GM21619 (cell line): ENCODE measurements around the gene TMEM51.
"Not testable (repeated sequence)": the region's sequence is repeated elsewhere in the genome, so short reads cannot be mapped to it uniquely, and the experiment has no call there.

Experiments
- ATAC-seq: cut with Tn5 transposase; IDR thresholded peaks from one replicate; pipeline ENCODE4 v1.9.1; 2021; ENCODE audit not compliant: unreplicated experiment

The TMEM51 gene

DNA sequence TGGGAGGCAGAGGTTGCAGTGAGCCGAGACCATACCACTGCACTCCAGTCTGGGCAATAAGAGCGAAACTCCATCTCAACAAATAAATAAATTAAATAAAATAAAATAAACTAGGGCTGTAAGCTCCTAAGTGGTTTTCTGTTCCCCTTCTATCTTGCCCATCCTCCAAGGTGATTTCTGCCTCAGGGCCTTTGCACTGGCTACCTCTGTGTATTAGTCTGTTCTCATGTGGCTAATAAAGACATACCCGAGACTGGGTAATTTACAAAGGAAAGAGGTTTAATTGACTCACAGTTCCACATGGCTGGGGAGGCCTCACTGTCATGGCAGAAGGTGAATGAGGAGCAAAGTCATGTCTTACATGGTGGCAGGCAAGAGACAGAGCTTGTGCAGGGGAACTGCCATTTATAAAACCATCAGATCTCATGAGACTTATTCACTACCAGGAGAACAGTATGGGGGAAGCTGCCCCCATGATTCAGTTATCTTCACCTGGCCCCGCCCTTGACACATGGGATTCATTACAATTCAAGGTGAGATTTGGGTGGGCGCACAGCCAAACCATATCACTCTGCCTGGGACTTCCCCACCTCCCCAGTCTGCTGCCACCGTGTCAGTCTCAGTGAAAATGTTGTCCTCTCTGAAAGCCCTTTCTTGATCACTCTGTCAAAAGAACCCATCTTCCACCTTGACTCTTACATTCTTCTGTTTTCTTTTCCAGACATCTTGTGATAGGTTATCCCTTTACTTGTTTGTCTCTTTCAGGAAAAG, 22.0 kb downstream of the TMEM51 start:
- not testable (repeated sequence) for ATAC-seq

DNA sequence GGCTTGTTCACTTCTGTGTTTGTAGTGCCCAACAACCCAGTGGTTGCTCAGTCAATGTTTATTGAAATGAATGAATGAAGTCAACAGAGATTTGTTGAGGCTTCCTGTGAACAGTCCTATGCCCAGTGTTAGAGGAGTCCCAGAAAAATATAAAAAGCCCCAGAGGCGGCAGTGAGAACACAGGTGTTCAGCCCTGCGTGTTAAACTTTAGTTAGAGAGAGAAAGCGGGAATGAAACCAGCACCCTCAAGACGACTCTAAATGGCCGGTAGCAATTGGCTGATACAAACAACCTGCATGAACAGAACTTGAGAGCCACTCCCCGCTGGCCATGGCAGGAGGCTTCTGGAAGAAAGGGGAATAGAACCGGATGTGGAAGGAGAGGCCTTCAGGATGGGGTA, 22.6 kb downstream of the TMEM51 start:
- ATAC-seq = no peak

DNA sequence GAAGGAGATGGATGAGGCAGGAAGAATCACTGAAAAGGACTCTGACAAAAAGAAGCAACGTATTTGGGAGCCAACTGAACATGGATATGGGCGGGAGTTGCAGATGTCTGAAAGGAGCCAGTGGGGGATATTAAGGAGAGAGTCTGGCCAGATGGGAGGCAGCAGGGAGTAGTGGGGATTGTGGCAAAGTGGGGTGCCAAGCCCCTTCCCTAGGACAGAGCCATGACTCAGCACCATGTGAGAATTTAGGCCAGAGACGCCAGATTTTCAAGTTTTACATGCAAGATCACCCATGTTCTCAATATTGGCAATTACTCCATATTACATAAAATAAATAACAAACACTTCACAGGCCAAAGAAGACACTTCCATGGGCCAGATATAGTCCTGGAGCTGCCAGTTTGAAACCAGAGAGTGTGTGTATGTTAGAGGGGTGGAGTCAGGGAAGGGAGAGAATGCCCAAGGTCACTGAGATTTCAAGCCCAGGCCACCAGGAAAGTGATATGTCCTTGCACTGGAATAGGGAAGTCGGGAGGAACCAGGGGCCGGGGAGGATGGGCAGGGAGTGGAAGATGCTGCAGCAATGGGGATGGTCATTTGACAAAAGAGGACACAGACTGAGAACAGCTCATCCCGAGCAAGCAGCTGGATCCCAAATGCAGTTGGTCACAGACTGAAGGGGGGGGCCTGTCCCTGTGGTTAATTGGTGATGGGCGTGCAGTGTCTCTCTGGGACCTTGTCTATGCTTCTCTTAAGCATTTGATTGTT, 23.5 kb downstream of the TMEM51 start:
- no peak for ATAC-seq

DNA sequence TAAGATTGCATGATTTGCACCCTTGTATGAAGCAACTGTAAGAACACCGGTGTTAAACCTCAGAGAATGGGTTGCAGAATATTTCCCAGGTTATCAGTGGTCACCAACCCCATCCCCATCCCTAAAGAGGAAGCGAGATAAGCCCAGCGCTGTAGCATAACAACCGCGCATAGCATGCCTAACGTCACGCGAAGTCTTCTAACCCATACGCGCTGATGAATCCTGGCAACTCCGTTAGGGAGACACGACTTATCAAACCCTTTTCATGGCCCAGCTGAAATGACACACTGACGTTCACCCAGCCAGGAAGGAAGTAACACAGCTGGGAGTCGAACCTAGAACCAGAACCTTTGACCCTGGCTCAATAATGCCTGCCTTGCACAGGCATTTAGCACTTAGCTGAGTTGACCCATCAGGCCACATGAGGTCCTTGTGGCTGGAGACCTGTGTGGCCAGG, 24.2 kb downstream of the TMEM51 start:
- no peak for ATAC-seq

DNA sequence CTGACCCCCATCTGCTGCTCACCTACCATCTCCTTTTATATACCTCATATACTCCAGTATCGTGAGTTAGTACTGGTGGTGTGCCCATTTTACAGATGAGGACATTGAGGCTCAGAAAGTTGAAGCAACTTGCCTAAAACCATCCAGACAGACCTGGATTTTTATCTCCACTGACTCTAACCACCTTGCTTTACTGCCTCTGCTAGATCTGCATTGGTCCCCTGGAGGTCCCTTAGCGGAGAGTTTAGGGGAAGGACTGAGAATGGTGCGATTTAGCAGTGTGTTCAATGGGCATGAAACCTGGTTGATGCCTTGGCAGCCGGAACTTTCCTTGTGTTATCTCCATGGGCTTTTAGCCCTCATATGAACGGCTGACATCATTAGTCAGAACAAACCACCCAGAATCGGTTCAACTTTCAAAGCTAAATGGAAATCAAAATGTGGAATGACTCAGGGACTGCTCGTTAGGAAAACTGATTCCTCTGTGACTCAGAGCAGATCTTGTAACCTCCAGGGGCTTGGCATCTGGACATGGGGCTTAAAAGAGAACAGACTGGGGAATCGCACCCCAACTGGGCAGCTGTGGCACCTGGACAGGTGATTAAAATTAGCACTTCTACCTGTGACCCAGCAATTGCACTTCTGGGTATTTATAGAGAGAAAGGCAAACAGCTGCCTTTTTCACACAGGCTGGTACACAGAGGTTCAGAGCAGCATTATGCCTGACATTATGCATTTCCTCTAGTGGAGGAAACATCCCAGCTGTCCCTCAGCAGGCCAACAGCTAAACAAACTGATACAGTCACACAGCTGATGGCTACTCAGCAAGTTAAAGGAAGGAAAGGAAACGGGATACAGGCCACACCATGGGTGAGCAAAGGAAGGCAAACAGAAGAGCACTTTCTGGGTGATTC, 25.3 kb downstream of the TMEM51 start:
- ATAC-seq = no peak

DNA sequence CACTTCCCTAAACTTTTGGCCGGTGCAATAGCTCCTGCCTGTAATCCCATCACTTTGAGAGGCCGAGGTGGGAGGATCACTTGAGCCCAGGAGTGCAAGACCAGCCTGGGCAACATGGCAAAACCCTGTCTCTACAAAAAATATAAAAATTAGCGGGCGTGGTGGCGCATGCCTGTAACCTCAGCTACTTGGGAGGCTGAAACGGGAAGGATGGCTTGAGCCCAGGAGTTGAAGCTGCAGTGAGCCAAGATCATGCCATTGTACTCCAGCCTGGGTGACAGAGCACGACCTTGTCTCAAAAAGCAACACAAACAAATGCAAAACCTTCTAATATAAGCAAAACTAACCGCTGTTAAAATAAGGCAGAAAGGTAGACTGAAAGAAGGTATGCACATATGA, 25.9 kb downstream of the TMEM51 start:
- no peak for ATAC-seq

DNA sequence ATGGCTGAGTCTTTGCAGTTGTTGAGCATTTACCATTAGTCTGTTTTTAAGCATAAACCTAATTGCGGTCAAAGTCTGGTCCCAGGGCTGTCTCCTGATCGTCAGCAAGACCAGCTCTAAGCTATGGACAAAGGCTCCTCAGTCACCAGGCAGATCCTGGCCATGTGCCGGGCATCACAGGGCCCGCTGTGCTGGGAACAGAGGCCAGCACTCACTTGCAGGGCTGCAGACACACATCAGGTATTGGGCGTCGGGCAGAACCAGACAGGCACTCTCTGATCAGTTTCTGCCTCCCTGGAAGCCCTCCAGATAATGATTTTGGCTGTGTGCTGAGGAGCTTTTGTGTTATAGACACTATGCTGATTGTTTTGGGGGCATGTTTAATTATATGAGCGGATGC, 26.6 kb downstream of the TMEM51 start:
- no peak for ATAC-seq

DNA sequence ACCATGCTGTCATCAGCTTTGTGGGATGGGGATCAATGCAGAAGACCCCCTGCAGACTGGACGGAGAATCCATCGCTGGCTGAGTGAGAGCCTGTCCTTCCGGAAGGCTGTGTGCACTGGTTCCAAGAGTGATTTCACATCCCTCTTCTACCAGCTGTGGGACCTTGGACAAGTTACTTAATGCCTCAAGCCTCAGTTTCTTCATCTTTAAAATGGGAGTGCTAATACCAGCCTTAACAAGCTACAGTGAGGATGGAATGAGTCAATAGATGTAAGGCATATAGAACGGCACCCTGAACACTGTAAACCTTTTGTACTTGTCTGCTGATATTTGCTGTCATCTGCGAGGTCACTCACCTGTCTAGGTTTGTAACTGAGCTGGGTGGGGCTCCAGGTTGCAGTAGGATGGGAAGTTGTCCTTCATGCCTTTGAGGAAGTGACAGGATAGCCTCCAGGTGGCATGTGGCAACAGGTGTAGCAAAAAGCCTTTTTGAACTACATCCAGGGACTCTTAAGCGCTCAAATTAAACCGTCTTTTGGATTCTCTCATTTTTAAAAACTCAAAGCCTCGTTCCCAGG, 27.5 kb downstream of the TMEM51 start:
- ATAC-seq = no peak

DNA sequence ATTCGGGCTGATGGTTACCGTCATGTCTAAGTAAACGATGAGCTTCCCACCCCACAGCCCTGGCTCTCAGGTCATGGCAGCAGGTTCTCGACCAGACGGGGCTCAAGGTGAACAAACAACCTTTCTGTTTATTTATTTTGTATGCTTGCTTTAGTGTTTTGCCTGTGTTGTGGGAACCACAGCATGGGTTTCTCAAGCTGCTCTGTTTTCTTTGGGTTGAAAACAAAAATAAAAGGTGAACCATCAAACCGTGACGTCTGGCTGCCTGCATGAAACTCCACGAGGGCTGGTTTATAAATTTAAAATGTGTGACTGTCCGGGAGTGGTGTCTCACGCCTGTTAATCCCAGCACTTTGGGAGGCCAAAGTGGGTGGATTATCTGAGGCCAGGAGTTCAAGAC, 28.0 kb downstream of the TMEM51 start:
- no peak for ATAC-seq

DNA sequence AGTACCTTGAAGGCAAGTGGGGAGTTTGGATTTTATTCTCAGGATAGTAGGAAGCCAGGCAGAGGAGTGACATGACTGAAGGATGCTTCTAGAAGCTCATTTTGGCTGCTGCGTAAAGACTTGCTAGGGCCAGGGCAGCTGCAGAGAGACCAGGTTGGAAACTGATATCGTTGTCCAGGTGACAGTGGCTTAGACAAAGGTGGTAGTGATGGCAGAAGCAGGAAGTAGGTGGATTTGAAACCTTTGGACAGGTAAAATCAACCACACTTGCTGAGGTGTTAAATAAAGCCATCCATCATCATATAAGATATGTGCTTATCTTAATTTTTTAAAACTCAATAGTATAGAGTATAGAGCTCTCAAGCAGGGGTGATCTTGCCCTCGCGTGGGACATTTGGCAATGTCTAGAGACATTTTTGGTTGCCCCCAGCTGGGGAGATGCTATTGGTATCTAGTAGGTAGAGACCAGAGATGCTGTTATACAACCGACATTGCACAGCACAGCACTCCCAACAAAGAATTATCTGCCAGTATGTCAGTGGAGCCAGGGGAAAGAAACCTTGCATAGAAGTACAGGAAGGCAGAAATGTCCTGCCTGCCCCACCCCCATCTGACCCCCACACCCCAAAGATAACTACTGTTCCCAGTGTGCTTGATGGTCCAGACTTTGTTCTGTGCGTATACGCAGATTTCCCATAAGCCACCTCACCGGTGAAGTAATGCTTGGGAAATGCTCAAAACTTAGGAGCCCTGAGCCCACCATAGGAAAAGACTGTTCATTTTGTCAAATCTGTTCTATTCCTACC, 31.1 kb downstream of the TMEM51 start:
- ATAC-seq = no peak

DNA sequence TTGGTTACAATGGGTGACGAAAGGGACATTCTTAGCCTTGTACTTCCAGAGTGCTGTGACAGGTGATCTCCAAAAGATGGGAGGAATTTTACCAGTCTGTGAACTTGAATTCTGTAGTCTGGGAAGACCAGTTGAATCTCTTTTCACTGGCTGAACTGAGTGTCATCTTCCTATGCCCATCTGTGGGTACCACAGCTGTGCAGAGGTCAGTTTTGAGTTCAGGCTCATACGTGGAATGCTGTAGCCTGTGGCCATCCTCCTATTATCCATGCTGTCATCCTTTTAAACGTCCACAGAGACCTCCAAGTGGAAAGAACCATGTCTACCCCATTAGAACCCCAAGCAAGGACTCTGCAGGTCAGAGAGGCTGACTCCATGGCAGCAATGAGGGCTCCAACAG, 32.1 kb downstream of the TMEM51 start:
- no peak for ATAC-seq

DNA sequence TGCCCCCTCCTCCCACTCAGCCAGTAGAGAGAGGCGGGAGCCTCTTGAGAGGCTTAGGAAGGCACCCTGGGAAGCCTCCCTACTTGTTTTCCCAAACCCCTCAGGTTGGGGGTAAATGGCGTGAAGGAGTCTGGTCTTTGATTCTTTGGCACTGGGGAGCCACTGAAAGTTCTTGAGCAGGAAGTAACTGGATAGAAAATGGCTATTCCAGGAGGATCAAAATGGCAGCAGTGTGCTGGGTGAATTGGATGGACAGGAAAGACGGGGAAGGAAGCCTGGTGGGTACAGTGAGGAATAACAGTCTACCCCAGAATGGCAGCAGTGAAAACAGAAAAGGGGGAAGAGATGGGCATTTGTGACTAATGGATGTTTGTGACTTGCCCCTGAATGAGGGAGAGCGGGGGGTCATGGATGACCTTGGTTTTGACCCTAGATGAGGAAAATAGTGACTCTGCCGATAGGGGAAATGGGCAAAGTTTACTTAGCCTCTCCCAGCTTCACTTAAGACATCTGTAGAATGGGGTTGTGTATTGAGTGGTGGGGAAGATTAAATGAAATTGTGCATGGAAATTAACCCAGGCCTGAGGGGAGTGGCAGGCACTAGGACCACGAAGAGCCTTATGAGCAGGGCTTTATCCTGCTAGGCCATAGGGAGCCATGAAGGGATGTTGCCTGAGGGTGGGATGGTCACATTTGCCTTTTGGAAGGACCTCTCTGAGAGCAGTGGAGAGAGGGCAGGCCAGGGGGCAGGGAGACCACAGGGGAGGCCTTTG, 32.7 kb downstream of the TMEM51 start:
- no peak for ATAC-seq

DNA sequence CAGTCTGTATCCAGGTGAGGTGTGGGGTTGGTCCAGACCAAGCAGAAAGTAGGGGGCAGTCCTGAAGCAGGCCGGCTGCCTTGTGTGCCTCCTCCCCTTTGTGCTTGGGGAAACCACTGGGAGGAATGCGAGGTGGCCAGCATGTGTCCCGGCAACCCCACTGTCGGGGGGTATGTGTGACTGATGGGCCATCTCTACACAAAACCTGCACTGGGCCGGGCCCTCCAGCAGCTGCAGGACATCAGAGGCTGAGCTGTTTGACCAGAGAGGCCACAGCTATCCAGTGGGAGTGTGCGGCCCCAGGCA, 33.3 kb downstream of the TMEM51 start:
- no peak for ATAC-seq

DNA sequence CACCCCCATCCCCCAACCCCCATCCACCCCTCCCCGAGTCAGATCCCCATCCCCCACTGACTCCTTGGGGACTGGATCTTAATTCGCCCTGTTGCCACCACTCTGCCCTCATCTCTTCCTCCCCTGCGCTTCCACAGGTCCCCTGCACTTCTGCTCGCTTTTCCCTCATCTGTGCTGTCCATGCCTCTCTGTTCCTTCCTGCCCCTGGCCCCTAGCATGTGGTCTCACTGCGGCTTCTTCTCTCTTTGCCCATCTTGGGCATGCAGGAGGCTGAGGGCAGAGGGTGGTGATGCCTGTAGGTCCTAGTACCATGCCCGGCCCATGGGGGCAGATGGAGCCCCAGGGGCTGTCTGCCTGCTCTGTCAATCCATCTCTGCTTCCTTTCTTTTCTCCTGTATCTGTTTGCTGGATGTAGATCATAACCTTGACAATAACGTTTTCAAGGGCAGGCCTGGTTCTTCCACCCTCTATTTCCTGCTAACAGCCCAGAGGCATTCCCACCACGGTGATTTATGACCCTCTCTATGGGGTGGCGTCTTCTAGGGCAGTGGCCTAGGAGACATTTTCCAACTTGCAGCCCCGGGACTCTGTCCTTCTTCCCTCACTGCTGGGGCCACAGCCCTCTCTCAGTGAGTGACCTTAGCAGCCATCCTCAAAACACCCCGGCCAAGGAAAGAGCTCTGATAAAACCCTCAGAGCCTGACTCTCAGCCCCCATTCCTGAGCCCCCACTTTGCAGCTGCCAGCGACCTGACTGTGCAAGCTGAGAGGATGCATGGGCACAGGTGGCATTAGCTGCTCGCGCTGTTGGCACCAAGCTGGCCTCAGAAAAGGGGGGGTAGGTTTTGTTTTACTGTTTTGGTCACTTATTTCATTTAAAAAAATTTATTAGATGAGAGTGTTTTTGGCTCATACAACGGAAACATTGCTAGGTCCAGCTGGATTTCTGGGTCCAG, 33.9 kb downstream of the TMEM51 start:
- no peak for ATAC-seq

DNA sequence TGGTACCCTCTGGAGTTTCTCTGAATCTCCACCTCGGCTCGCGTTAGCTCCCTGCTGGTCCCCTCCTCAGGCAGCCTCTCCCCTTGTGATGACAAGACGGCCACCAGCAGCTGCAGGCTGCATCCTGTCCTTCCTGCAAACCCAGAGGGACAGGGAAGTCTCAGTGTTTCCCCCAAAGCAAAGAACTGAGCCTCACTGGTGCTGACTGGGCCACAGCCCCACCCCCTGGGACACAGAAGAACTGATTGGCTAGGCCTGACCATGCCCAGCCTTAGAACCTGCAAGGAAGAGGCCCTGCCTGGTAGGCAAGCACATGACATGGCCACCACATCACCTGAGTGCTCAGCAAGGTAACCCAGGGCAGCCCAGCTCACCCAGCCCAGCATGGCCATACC, 34.6 kb downstream of the TMEM51 start:
- no peak for ATAC-seq

DNA sequence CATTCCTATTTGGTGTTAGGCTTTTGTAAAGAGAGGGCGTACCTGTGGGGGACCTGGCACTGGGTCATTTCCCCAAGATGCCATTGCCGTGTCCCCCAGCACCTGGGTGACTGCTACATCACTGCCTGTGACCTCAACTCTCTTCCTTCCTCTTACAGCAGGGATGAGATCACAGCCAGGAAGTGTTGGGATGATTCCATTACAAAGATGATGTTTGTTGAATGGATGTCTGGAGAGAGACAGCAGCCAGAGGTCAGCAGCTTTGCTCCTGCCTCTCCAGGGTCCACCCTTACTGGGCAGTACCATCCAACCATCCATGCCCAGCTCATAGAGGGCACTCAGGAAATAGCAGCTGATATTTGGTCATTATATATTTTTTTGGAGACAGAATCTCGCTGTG, 35.1 kb downstream of the TMEM51 start:
- no peak for ATAC-seq

DNA sequence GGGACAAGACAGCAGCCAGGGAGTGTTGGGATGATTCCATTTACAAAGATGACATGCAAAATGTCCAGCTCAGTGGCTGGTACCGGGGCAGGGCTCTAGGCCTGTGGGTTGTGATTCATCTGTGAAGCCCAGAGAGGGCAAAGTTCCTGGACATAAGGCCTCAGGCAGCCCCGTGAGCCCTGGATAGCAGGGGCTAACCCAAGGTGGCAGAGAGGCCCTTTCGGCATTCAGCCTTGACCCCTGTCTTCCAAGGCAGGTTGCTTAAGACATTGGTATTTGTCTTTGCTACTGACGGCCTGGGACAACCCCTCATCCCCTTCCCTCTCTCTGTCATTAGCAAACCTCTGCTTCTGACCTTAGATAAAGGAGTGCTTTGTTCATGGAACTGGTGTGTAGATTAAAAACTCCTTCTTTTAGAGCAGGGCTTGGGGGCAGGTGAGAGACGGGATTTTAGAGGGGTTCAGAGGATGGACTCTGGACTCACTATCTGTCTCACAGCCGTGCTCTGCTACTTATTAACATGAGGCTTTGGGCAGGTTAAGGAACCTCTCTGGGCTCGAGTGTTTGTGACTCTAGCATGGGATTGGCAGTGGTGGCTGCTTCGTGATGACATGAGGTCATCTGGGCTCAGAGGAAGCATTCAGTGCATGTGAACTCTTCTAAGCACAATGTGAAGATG, 36.3 kb downstream of the TMEM51 start:
- no peak for ATAC-seq

DNA sequence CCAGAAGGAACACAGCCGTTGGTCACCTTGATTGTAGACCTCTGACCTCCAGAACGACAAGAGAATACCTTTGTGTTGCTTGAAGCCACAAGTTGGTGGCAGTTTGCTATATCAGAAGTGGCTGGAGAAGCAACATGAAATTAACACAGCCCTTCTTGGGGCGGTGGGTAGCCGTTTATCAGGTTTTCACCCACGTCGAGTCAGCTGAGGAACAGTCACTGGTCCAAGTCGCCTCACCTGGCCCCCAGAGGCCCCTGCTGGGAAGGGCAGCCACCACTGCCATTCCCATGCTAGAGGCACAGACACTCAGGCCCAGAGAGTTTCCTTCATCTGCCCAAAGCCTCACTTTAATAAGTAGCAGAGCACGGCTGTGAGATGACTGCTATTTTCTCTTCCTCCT, 37.7 kb downstream of the TMEM51 start:
- no peak for ATAC-seq
